Measurements from ENCODE around the gene NKAPD1. TPM values are rescaled to one million over a fixed set of nuclear protein-coding genes. Genes with fewer than 3 reads are reported as not detected.
"Not testable (repeated sequence)": the region's sequence is repeated elsewhere in the genome, so short reads cannot be mapped to it uniquely, and the experiment has no call there.

The NKAPD1 gene
- total RNA-seq, 2 donors from 2014 or later: 13.5 to 13.9 TPM

DNA sequence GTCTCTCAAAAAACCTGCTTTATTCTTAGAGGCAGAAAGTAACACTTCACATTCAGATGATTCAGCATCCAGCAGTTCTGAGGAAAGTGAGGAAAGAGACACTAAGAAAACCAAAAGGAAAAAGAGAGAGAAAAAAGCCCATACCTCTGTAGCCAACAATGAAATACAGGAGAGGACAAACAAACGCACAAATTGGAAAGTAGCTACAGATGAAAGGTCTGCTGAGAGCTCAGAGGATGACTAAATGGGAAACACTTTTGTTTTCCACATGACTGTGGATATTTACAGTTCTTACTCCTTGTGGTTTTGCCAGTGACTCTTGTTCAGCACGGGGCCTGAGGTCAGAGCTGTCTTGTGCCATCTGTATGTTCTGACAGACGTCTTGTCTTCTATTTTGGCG, 8.6 kb downstream of the NKAPD1 start:
- intact Hi-C loops (cut with DNase I, micrococcal nuclease): no loop called here
- ATAC-seq (no peak), DNase-seq (no peak)

- peak; percentile 39 to 45 for DNase-seq
- ATAC-seq: peak; percentile 61
- intact Hi-C loops (cut with DNase I, micrococcal nuclease): no loop called here
Observed at GRCh38 chr11:112085822-112086421, 11.8 kb downstream of the NKAPD1 start.

DNA sequence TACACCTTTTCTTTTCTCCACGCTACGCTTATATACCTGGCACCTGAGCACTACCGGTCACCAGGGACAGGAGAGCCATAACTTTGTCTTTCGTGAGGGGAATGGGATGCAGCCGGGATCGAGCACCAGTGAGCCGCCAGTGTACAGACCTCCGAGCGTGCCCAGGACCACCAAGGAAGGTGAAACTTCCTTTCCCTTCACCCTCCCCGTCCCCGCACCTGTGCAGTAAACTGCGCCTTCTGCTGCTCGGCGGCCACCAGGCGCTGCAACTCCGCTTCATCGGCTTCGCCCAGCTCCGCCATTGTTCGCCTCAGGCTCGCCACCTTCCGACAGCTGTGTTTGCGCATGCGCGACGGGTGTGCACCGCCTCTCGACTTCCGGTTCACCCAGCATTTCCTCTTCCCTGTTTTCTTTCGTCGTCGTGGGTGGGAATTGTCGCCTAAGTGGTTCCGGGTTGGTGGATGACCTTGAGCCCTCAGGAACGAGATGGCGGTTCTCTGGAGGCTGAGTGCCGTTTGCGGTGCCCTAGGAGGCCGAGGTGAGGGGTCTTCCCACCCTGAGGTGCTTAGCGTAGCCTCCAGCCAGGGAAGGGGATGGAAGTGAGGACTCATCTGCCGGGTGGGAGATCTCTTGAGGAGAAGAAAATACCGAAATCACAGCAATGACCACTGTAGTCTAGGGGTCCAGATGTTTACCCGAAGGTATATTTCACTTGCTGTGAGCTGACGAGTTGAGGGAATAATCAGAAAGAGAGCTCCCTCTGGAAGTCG, 12.5 kb downstream of the NKAPD1 start, which contains the start of the genes SDHD and TIMM8B:
Gene SDHD (plus strand): TSS at position 452 of the 770 bp plus-strand sequence. CDS start 35 bp downstream, at position 487.
Gene TIMM8B (minus strand): TSS at position 335 of the 770 bp plus-strand sequence. CDS start 33 bp downstream, at position 302.
- intact Hi-C loops (cut with DNase I, micrococcal nuclease): no loop called here
- DNase-seq: peak; percentile 93 to 96

DNA sequence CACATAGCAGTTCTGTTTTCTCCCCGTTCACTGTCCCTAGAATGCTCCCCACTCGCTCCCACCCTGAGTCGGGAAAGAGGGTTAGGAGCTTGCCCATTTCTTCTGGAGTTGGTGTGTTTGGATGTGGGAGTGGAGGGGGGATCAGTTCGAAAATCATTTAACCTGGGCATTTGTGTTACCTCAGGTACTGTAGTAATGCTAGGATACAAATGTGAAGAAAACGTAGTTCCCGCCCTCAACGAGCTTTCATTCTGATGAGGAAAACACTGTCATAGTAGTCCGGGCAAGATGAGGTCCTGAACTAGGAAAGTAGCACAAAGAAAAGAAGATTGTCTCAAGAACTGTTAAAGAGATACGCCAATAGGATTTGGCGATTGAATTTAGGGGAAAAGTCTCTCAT, 13.1 kb downstream of the NKAPD1 start:
- peak; percentile 21 for ATAC-seq
- intact Hi-C loops (cut with DNase I, micrococcal nuclease): no loop called here

More for the DNA sequence above, 12.5 kb downstream of the NKAPD1 start, which contains the start of the genes SDHD and TIMM8B:
- peak; percentile 93 for ATAC-seq

GRCh38 chr11:112095302-112095701, 21.2 kb downstream of the NKAPD1 start:
- ATAC-seq; DNase-seq; intact Hi-C loops (cut with DNase I, micrococcal nuclease): not testable (repeated sequence)

More for the DNA sequence above, 13.1 kb downstream of the NKAPD1 start:
- peak in 1 of 2 donors; percentile 11 for DNase-seq

DNA sequence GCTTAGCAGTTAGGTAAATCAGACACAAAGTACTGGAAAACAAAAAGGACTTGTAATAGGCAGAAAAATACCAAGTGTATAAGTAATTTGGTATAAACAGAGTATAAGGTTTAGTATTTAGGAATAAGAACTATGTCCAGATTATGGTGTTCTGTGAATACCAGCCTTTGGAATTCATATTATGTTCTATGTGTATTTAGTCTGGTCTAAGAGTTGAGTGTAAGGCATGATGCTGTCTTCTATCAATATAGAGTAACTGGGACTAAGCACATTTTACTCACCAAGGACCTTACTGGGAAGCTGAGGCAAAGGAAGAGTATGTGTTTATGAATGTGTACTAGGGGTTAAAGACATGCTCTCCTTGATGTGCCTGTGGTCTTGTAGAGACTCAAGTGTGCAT, 22.1 kb downstream of the NKAPD1 start:
- no peak for ATAC-seq
- intact Hi-C loops (cut with DNase I, micrococcal nuclease): no loop called here
- DNase-seq: no peak

GRCh38 chr11:112097734-112098528, 23.8 kb downstream of the NKAPD1 start:
- DNase-seq (no peak), ATAC-seq (no peak)
- intact Hi-C loops (cut with DNase I, micrococcal nuclease): no loop called here

DNA sequence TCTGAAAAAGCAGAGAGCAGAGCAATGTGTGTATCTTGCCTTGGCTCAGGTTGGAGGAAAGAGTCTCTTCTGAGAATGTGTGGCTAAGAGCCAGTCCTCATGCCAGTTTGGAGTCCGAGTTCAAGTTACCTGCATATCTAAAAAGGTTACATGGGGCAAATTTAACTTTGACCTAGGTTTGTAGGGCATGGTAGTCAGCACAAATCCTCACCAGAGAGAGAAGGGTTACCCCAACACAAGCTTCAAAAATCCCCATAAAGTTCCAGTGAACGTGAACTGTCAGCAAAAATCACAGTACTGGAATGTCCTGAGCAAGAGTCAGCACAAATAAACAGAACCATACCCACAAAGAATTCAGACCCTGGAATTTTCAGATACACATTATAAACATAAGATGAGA, 26.4 kb downstream of the NKAPD1 start:
- DNase-seq (no peak), ATAC-seq (no peak)
- intact Hi-C loops (cut with DNase I, micrococcal nuclease): no loop called here

GRCh38 chr11:112103446-112103845, 29.3 kb downstream of the NKAPD1 start:
- DNase-seq (no peak), ATAC-seq (no peak)
- intact Hi-C loops (cut with DNase I, micrococcal nuclease): no loop called here

DNA sequence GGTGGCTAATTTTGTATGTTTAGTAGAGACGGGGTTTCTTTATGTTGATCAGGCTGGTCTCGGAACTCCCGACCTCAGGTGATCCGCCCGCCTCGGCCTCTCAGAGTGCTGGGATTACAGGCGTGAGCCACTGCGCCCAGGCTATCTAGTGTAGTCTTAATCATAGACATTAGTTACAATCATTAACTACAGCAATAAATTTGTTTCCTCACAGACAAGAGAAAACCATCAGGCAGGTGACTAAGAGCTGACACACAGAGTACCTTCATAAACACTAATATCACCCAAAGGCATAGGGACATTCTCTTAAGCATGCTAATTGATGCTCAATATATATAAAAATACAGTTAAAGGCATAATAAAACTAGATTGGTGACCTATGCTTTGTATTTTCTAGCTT, 32.0 kb downstream of the NKAPD1 start:
- no peak for ATAC-seq
- no peak for DNase-seq
- intact Hi-C loops (cut with DNase I, micrococcal nuclease): no loop called here

GRCh38 chr11:112113539-112114457, 39.7 kb downstream of the NKAPD1 start:
- DNase-seq: no peak
- ATAC-seq: peak; percentile 85
- intact Hi-C loops (cut with DNase I, micrococcal nuclease): loop anchor here in 1 of 2 donors (5.0 to 10.0 kb wide), 2 partner anchors 64 to 161 kb away; partner anchors contain the start of gene BCO2

- intact Hi-C loops (cut with DNase I, micrococcal nuclease): loop anchor here in 1 of 2 donors (5.0 to 10.0 kb wide), 2 partner anchors 63 to 160 kb away; partner anchors contain the start of gene BCO2
- DNase-seq (no peak), ATAC-seq (no peak)
Observed at GRCh38 chr11:112114460-112114859, 40.4 kb downstream of the NKAPD1 start.

- ATAC-seq (no peak), DNase-seq (no peak)
- intact Hi-C loops (cut with DNase I, micrococcal nuclease): loop anchor here in 1 of 2 donors (10.0 kb wide), 1 partner anchor 159 kb away; no protein-coding TSS in a partner anchor
Observed at GRCh38 chr11:112115386-112115785, 41.3 kb downstream of the NKAPD1 start.

DNA sequence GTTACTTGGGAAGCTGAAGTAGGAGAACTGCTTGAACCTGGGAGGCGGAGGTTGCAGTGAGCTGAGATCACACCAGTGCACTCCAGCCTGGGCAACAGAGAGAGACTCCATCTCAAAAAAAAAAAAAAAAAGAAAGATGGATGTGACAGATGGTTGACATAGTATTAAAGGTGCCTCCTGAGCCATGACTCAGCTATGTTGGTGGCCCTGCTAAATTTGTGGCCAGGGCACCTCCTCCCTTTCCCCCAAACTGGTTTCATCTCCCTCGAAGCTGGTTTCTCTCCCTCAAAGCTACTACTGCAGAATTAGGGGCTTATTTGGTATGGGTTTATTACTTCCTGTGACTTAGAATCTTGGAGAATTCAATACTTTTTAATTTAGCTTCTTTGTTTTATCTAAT, 44.1 kb downstream of the NKAPD1 start:
- ATAC-seq (no peak), DNase-seq (no peak)
- intact Hi-C loops (cut with DNase I, micrococcal nuclease): loop anchor here in 1 of 2 donors (10.0 kb wide), 1 partner anchor 157 kb away; no protein-coding TSS in a partner anchor

DNA sequence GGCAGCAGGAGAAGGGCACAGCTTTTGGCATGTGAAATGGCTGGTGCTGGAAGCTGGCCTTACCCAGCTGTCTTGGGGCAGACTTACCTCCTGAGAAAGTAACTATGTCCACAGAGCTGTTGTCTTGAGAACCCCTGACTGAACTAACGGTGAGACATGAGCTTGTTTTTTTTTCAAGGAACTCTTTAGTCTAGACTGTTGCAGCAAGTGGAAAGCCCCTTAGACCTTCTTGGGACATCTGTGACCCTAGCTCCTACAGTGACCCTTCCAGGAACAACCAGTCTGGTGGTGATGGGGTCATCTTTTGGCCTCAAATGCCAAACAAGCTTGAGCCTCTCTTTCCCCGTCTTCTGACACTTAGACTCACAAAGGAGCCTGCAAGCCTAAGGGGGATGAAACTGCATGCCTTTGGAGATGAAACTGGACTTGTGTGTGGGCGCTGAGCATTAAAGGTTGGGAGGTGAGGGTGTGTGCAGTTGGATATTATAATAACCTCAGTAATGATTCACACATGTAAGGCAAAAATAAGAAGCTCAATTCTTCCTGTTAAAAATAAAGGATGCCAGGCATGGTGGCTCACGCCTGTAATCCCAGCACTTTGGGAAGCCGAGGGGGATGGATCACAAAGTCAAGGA, 48.0 kb downstream of the NKAPD1 start:
- no peak for ATAC-seq
- intact Hi-C loops (cut with DNase I, micrococcal nuclease): no loop called here
- DNase-seq: no peak

GRCh38 chr11:112123129-112123528, 49.0 kb downstream of the NKAPD1 start:
- intact Hi-C loops (cut with DNase I, micrococcal nuclease): no loop called here
- ATAC-seq (no peak), DNase-seq (no peak)

- DNase-seq (no peak), ATAC-seq (no peak)
- intact Hi-C loops (cut with DNase I, micrococcal nuclease): no loop called here
Observed at GRCh38 chr11:112127056-112127455, 53.0 kb downstream of the NKAPD1 start.

All from left colon (tissue), 2 donors.